ENCODE measurements around the gene LYRM1.

Gene LYRM1

GRCh38 chr16:20930365-20930690 is 29.8 kb downstream of the LYRM1 start:
- Histone ChIP-seq H3K27ac (ENCODE audit: low read length) (no peak overlapping the region), H3K4me3 (ENCODE audit: low read length) (no peak overlapping the region), H3K9me2 (replicated peaks; ENCODE audit: insufficient read depth, low read length) (no peaks in the 10 kb centered on the region), H2AFZ (ENCODE audit: low read length) (no peak overlapping the region), H3K79me2 (ENCODE audit: low read length) (no peaks in the 10 kb centered on the region), H3K4me1 (ENCODE audit: low read length) (no peaks in the 10 kb centered on the region), H4K20me1 (ENCODE audit: insufficient read depth, low read length) (no peaks in the 10 kb centered on the region), H3K9ac (ENCODE audit: low read length) (no peak overlapping the region), H3K9me3 (replicated peaks; ENCODE audit: insufficient read depth, low read length) (no peaks in the 10 kb centered on the region), H3F3A (ENCODE audit: insufficient read depth, low read length) (no peaks in the 10 kb centered on the region), H3K36me3 (replicated peaks; ENCODE audit: insufficient read depth, low read length) (no peaks in the 10 kb centered on the region), H3K4me2 (ENCODE audit: low read depth, low read length) (no peak overlapping the region), H3K27me3 (replicated peaks; ENCODE audit: insufficient read depth, low read length) (no peaks in the 10 kb centered on the region)
- TF ChIP-seq CTCF (IDR thresholded peaks at IDR 0.05; ENCODE audit: low read length): no peak
- no peak for TF ChIP-seq EZH2phosphoT487 (IDR thresholded peaks at IDR 0.05; ENCODE audit: low read length)
- TF ChIP-seq EZH2 (optimal IDR thresholded peaks at IDR 0.05; ENCODE audit: low read depth, low read length): no peak
- DNase-seq: no peak

GRCh38 chr16:20931066-20931600 is 30.6 kb downstream of the LYRM1 start:
- no peaks in the 10 kb centered on the region for H3F3A ChIP-seq (ENCODE audit: insufficient read depth, low read length)
- no peaks in the 10 kb centered on the region for H3K27me3 ChIP-seq (replicated peaks; ENCODE audit: insufficient read depth, low read length)
- no peak overlapping the region for H3K27ac ChIP-seq (ENCODE audit: low read length)
- no peaks in the 10 kb centered on the region for H3K4me1 ChIP-seq (ENCODE audit: low read length)
- H3K4me3 ChIP-seq (ENCODE audit: low read length): no peak overlapping the region
- H3K4me2 ChIP-seq (ENCODE audit: low read depth, low read length): no peak overlapping the region
- H3K9me3 ChIP-seq (replicated peaks; ENCODE audit: insufficient read depth, low read length): no peaks in the 10 kb centered on the region
- H2AFZ ChIP-seq (ENCODE audit: low read length): no peak overlapping the region
- no peaks in the 10 kb centered on the region for H3K9me2 ChIP-seq (replicated peaks; ENCODE audit: insufficient read depth, low read length)
- no peak overlapping the region for H3K9ac ChIP-seq (ENCODE audit: low read length)
- DNase-seq: no peak
- no peaks in the 10 kb centered on the region for H3K79me2 ChIP-seq (ENCODE audit: low read length)
- no peaks in the 10 kb centered on the region for H4K20me1 ChIP-seq (ENCODE audit: insufficient read depth, low read length)
- TF ChIP-seq EZH2 (optimal IDR thresholded peaks at IDR 0.05; ENCODE audit: low read depth, low read length) (no peak), EZH2phosphoT487 (IDR thresholded peaks at IDR 0.05; ENCODE audit: low read length) (no peak), CTCF (IDR thresholded peaks at IDR 0.05; ENCODE audit: low read length) (no peak)
- no peaks in the 10 kb centered on the region for H3K36me3 ChIP-seq (replicated peaks; ENCODE audit: insufficient read depth, low read length)

- Histone ChIP-seq H2AFZ (ENCODE audit: low read length) (no peak overlapping the region), H3K27me3 (replicated peaks; ENCODE audit: insufficient read depth, low read length) (no peaks in the 10 kb centered on the region), H3K4me3 (ENCODE audit: low read length) (no peak overlapping the region), H3F3A (ENCODE audit: insufficient read depth, low read length) (no peaks in the 10 kb centered on the region), H3K9me3 (replicated peaks; ENCODE audit: insufficient read depth, low read length) (no peaks in the 10 kb centered on the region), H3K36me3 (replicated peaks; ENCODE audit: insufficient read depth, low read length) (no peaks in the 10 kb centered on the region), H3K9me2 (replicated peaks; ENCODE audit: insufficient read depth, low read length) (no peaks in the 10 kb centered on the region), H3K9ac (ENCODE audit: low read length) (no peak overlapping the region), H3K27ac (ENCODE audit: low read length) (no peak overlapping the region), H3K4me1 (ENCODE audit: low read length) (no peaks in the 10 kb centered on the region), H4K20me1 (ENCODE audit: insufficient read depth, low read length) (no peaks in the 10 kb centered on the region), H3K79me2 (ENCODE audit: low read length) (no peaks in the 10 kb centered on the region), H3K4me2 (ENCODE audit: low read depth, low read length) (no peak overlapping the region)
- no peak for DNase-seq
- TF ChIP-seq EZH2 (optimal IDR thresholded peaks at IDR 0.05; ENCODE audit: low read depth, low read length) (no peak), EZH2phosphoT487 (IDR thresholded peaks at IDR 0.05; ENCODE audit: low read length) (no peak), CTCF (IDR thresholded peaks at IDR 0.05; ENCODE audit: low read length) (no peak)
Measured at GRCh38 chr16:20933589-20933988, 33.0 kb downstream of the LYRM1 start.

All from MM.1S (cell line).